CD4-positive, alpha-beta memory T cell (primary cell): ENCODE results near the gene ASCL2. TPM values are rescaled to one million over a fixed set of nuclear protein-coding genes. Genes with fewer than 3 reads are reported as not detected.

Source experiments
- CTCF ChIA-PET: fragments of 350-600 bp; sonication (Branson Sonifier 250); formaldehyde crosslinking; loops from one replicate; lab custom pipeline; 2021; ENCODE audit warnings: inconsistent platforms; ENCODE audit not compliant: partially characterized antibody; lab: Charles Lee
- POLR2A ChIA-PET: fragments of 350-600 bp; sonication (Branson Sonifier 250); formaldehyde crosslinking; loops from one replicate; lab custom pipeline; 2021; ENCODE audit not compliant: partially characterized antibody; lab: Charles Lee
- DNase-seq, 5 donors: peaks; one replicate each; pipeline versions ENCODE4 v3.0.0 to v3.0.0-alpha.2; 2020 to 2022; ENCODE audit warnings: mixed read lengths in 1 of 5
- H3K27ac ChIP-seq: one replicate; pipeline ENCODE4 v1.7.0; 2013; ENCODE audit warnings: low read depth, low read length
- H3K27me3 ChIP-seq: 2 replicates; pipeline ENCODE4 v1.7.0; 2013; ENCODE audit warnings: mild to moderate bottlenecking, low read length, moderate library complexity; ENCODE audit not compliant: insufficient read depth
- H3K36me3 ChIP-seq: 2 replicates; pipeline ENCODE4 v1.7.0; 2013; ENCODE audit warnings: mild to moderate bottlenecking, low read length, moderate library complexity; ENCODE audit not compliant: insufficient read depth
- H3K4me1 ChIP-seq: 2 replicates; pipeline ENCODE4 v1.7.0; 2013; ENCODE audit warnings: mild to moderate bottlenecking, low read length, moderate library complexity; ENCODE audit not compliant: insufficient read depth
- H3K4me3 ChIP-seq, 2 donors: one replicate each; pipeline ENCODE4 v1.7.0; 2013; ENCODE audit warnings: low read length in 2 of 2, mild to moderate bottlenecking in 1 of 2
- H3K9me3 ChIP-seq, 2 donors: one replicate each; pipeline ENCODE4 v1.7.0; 2013; ENCODE audit warnings: low read length in 2 of 2, control low read depth in 1 of 2; ENCODE audit not compliant: control insufficient read depth in 1 of 2
- H3K27ac Mint-ChIP-seq, 7 donors: one replicate each; pipeline ENCODE4 v1.8.0; 2020 to 2021; ENCODE audit warnings: mixed read lengths in 7 of 7, mild to moderate bottlenecking in 6 of 7, inconsistent platforms in 3 of 7, moderate library complexity in 3 of 7
- H3K27me3 Mint-ChIP-seq, 2 donors: one replicate each; pipeline ENCODE4 v1.8.0; 2020 to 2021; ENCODE audit warnings: mixed read lengths in 2 of 2
- H3K36me3 Mint-ChIP-seq, 2 donors: one replicate each; pipeline ENCODE4 v1.8.0; 2020 to 2021; ENCODE audit warnings: mixed read lengths in 2 of 2, inconsistent platforms in 1 of 2, mild to moderate bottlenecking in 1 of 2
- H3K4me1 Mint-ChIP-seq, 4 donors: one replicate each; pipeline ENCODE4 v1.8.0; 2020 to 2021; ENCODE audit warnings: mixed read lengths in 4 of 4, mild to moderate bottlenecking in 1 of 4
- H3K4me3 Mint-ChIP-seq, 8 donors: one replicate each; pipeline ENCODE4 v1.8.0; 2020 to 2021; ENCODE audit warnings: mixed read lengths in 8 of 8, mild to moderate bottlenecking in 7 of 8, moderate library complexity in 6 of 8, inconsistent platforms in 3 of 8
- H3K9me3 Mint-ChIP-seq, 8 donors: one replicate each; pipeline ENCODE4 v1.8.0; 2020 to 2021; ENCODE audit warnings: mixed read lengths in 8 of 8, mild to moderate bottlenecking in 5 of 8, inconsistent platforms in 3 of 8, moderate library complexity in 1 of 8
- intact Hi-C: fragments of 100-400 bp; cut with micrococcal nuclease; formaldehyde crosslinking; loops from one replicate; pipeline ENCODE4 v1.15.1; 2023
- polyA plus RNA-seq, 2 donors: library from polyadenylated mRNA; unstranded; fragments of 300-500 nt; fragmentation: Illumina TruSeq; gene quantifications; one replicate each; pipeline ENCODE4 v1.2.3, GENCODE V29; 2021
- total RNA-seq, 2 experiments: library from RNA; stranded (reverse); gene quantifications; one replicate each; pipeline ENCODE4 v1.2.3, GENCODE V29; 2021

Gene ASCL2
- total and polyA plus RNA-seq, 4 experiments from 2014 or later = 0.29 to 0.57 TPM; not detected in 2

GRCh38 chr11:2272228-2272945, 2.0 kb upstream of the ASCL2 start:
- intact Hi-C loops = no loop called here
- Histone ChIP-seq H3K27ac (no peak overlapping the region), H3K27me3 (peaks cover 11% of the 10 kb centered on the region), H3K4me3 (no peak overlapping the region), H3K4me1 (peaks cover 19% of the 10 kb centered on the region), H3K9me3 (no peaks in the 10 kb centered on the region), H3K36me3 (no peaks in the 10 kb centered on the region)
- CTCF ChIA-PET = no interaction called here
- Mint-ChIP-seq H3K9me3 (peaks cover 0 to 2% (median 0%) of the 10 kb centered on the region in 8 donors), H3K4me3 (peak overlapping the region in 4 of 8 donors; percentile 4 to 66 (median 44)), H3K27ac (no peak overlapping the region), H3K36me3 (no peaks in the 10 kb centered on the region), H3K4me1 (peaks cover 0 to 12% (median 6%) of the 10 kb centered on the region in 4 donors), H3K27me3 (peaks cover 17 to 20% of the 10 kb centered on the region in 2 donors)
- DNase-seq = no peak
- POLR2A ChIA-PET = interaction anchor here (0.5 kb wide), 1 partner anchor 580 kb away, joined by 3 read pairs; no protein-coding TSS in a partner anchor

- peaks cover 0 to 2% (median 0%) of the 10 kb centered on the region in 8 donors for H3K9me3 Mint-ChIP-seq
- H3K36me3 Mint-ChIP-seq = no peaks in the 10 kb centered on the region
- H3K4me1 Mint-ChIP-seq = peaks cover under 1 to 15% (median 7%) of the 10 kb centered on the region in 4 donors
- intact Hi-C loops = no loop called here
- Histone ChIP-seq H3K27ac (no peak overlapping the region), H3K27me3 (peaks cover 11% of the 10 kb centered on the region), H3K4me1 (peaks cover 26% of the 10 kb centered on the region), H3K4me3 (no peak overlapping the region), H3K9me3 (no peaks in the 10 kb centered on the region), H3K36me3 (no peaks in the 10 kb centered on the region)
- H3K27me3 Mint-ChIP-seq = peaks cover 16 to 17% of the 10 kb centered on the region in 2 donors
- peak overlapping the region in 4 of 8 donors; percentile 31 to 54 (median 36) for H3K4me3 Mint-ChIP-seq
- H3K27ac Mint-ChIP-seq = no peak overlapping the region
- ChIA-PET POLR2A (no interaction called here), CTCF (no interaction called here)
- no peak for DNase-seq
Measured at GRCh38 chr11:2271327-2272227, 1.2 kb upstream of the ASCL2 start.

- ChIA-PET POLR2A (no interaction called here), CTCF (no interaction called here)
- Mint-ChIP-seq H3K27ac (no peak overlapping the region), H3K4me1 (peaks cover 6 to 21% (median 13%) of the 10 kb centered on the region in 4 donors), H3K27me3 (peaks cover 17% of the 10 kb centered on the region in 2 donors), H3K36me3 (no peaks in the 10 kb centered on the region), H3K4me3 (no peak overlapping the region), H3K9me3 (peaks cover 0 to 2% (median 0%) of the 10 kb centered on the region in 8 donors)
- no peaks in the 10 kb centered on the region for H3K36me3 ChIP-seq
- H3K4me3 ChIP-seq = no peak overlapping the region
- no peak overlapping the region for H3K27ac ChIP-seq
- peak in 4 of 5 donors; percentile 25 to 48 (median 36) for DNase-seq
- intact Hi-C loops = no loop called here
- peaks cover 32% of the 10 kb centered on the region for H3K4me1 ChIP-seq
- peaks cover 11% of the 10 kb centered on the region for H3K27me3 ChIP-seq
- H3K9me3 ChIP-seq = no peaks in the 10 kb centered on the region
Measured at GRCh38 chr11:2271077-2271326, 614 bp upstream of the ASCL2 start.

- H3K27ac ChIP-seq = no peak overlapping the region
- ChIA-PET CTCF (no interaction called here), POLR2A (interaction anchor here (0.7 kb wide), 1 partner anchor 35 kb away, joined by 3 read pairs; no protein-coding TSS in a partner anchor)
- no peaks in the 10 kb centered on the region for H3K9me3 ChIP-seq
- no peaks in the 10 kb centered on the region for H3K36me3 ChIP-seq
- intact Hi-C loops = loop anchor here (10.0 kb wide), 1 partner anchor 55 kb away; no protein-coding TSS in a partner anchor
- Mint-ChIP-seq H3K4me1 (peaks cover 14 to 29% (median 21%) of the 10 kb centered on the region in 4 donors), H3K27ac (no peak overlapping the region), H3K36me3 (no peaks in the 10 kb centered on the region), H3K27me3 (peaks cover 11 to 23% of the 10 kb centered on the region in 2 donors), H3K9me3 (peaks cover 0 to 2% (median 0%) of the 10 kb centered on the region in 8 donors), H3K4me3 (peak overlapping the region in 2 of 8 donors; percentile 43 to 74)
- H3K4me1 ChIP-seq = peaks cover 43% of the 10 kb centered on the region
- no peak overlapping the region for H3K4me3 ChIP-seq
- peak in 4 of 5 donors; percentile 41 to 54 (median 46) for DNase-seq
- peaks cover 11% of the 10 kb centered on the region for H3K27me3 ChIP-seq
Measured at GRCh38 chr11:2269601-2270321, 627 bp downstream of the ASCL2 start.

GRCh38 chr11:2268729-2269600, 1.4 kb downstream of the ASCL2 start:
- Histone ChIP-seq H3K27me3 (peaks cover 11% of the 10 kb centered on the region), H3K4me3 (peak overlapping the region in 1 of 2 donors; percentile 38), H3K9me3 (no peaks in the 10 kb centered on the region), H3K4me1 (peaks cover 43% of the 10 kb centered on the region), H3K36me3 (no peaks in the 10 kb centered on the region), H3K27ac (no peak overlapping the region)
- POLR2A ChIA-PET = interaction anchor here (0.8 kb wide), 1 partner anchor 33 kb away, joined by 4 read pairs; the partner anchor contains the start of genes C11orf21 and TSPAN32
- intact Hi-C loops = loop anchor here (10.0 kb wide), 1 partner anchor 54 kb away; no protein-coding TSS in a partner anchor
- peaks cover 14 to 29% (median 21%) of the 10 kb centered on the region in 4 donors for H3K4me1 Mint-ChIP-seq
- H3K36me3 Mint-ChIP-seq = no peaks in the 10 kb centered on the region
- H3K9me3 Mint-ChIP-seq = peaks cover 0 to 2% (median 0%) of the 10 kb centered on the region in 8 donors
- peak overlapping the region; percentile 52 to 74 (median 58) for H3K4me3 Mint-ChIP-seq
- DNase-seq = peak in 3 of 5 donors; percentile 14 to 56 (median 22)
- no peak overlapping the region for H3K27ac Mint-ChIP-seq
- CTCF ChIA-PET = no interaction called here
- peaks cover 11 to 23% of the 10 kb centered on the region in 2 donors for H3K27me3 Mint-ChIP-seq
